OCI-LY3 (cell line): ENCODE data around the gene ARID5B.

Source experiments
- H2AFZ ChIP-seq: fragments of 200-600, 300-600 bp; shearing (Covaris generic); 2 replicates; pipeline ENCODE4 v1.6.0; 2014; ENCODE audit warnings: antibody characterized with exemption, low read depth, low read length
- H3K27ac ChIP-seq: fragments of 200-600, 300-600 bp; sonication (generic); 2 replicates; pipeline ENCODE4 v1.5.1; 2014; ENCODE audit warnings: mild to moderate bottlenecking, low read length, moderate library complexity, mixed read lengths
- H3K27me3 ChIP-seq: fragments of 200-600, 300-600 bp; sonication (generic); 2 replicates; pipeline ENCODE4 v1.6.1; 2014; ENCODE audit warnings: low read depth, low read length, mixed read lengths
- H3K36me3 ChIP-seq: fragments of 200-600, 300-600 bp; sonication (generic); replicated peaks from 2 replicates; pipeline ENCODE3; 2014; ENCODE audit warnings: low read depth, low read length, mixed read lengths
- H3K4me1 ChIP-seq: fragments of 300-600, 200-600 bp; sonication (generic); 2 replicates; pipeline ENCODE4 v1.6.1; 2014; ENCODE audit warnings: low read length, mixed read lengths
- H3K4me2 ChIP-seq: fragments of 200-600, 300-600 bp; sonication (generic); 2 replicates; pipeline ENCODE4 v1.6.1; 2014; ENCODE audit warnings: low read length, mixed read lengths
- H3K4me3 ChIP-seq: fragments of 300-600, 200-600 bp; sonication (generic); 2 replicates; pipeline ENCODE4 v1.5.1; 2014; ENCODE audit warnings: antibody characterized with exemption, mild to moderate bottlenecking, low read length, moderate library complexity
- H3K79me2 ChIP-seq: fragments of 300-600, 200-600 bp; shearing (Covaris generic); 2 replicates; pipeline ENCODE4 v1.6.1; 2014; ENCODE audit warnings: mild to moderate bottlenecking, low read length, mixed read lengths
- H3K9ac ChIP-seq: fragments of 300-600, 200-600 bp; shearing (Covaris generic); 2 replicates; pipeline ENCODE4 v1.6.0; 2014; ENCODE audit warnings: mild to moderate bottlenecking, low read length, moderate library complexity
- H3K9me3 ChIP-seq: fragments of 200-600, 300-600 bp; shearing (Covaris generic); 2 replicates; pipeline ENCODE4 v1.6.1; 2014; ENCODE audit warnings: low read length, mixed read lengths; ENCODE audit not compliant: insufficient read depth
- H4K20me1 ChIP-seq: fragments of 200-600, 300-600 bp; sonication (generic); 2 replicates; pipeline ENCODE4 v1.6.1; 2016; ENCODE audit warnings: low read length, mixed read lengths; ENCODE audit not compliant: insufficient read depth
- CTCF ChIP-seq: fragments of 200-600, 300-600 bp; sonication (generic); IDR thresholded peaks from 2 replicates; pipeline ENCODE4 v1.5.1; 2014; ENCODE audit warnings: antibody characterized with exemption, low read length, low read depth
- EZH2phosphoT487 ChIP-seq: fragments of 200-600 bp; shearing (Covaris generic); IDR thresholded peaks from 2 replicates; pipeline ENCODE4 v1.6.1; 2018; ENCODE audit warnings: antibody characterized with exemption, mixed run types, low read depth

ARID5B gene

GRCh38 chr10:61903221-61903927 is 1.9 kb downstream of the ARID5B start:
- TF ChIP-seq CTCF, result peak; percentile 24; the same call in 1 of the 2 replicates
- TF ChIP-seq EZH2phosphoT487, result no peak
- Histone ChIP-seq H3K4me2 (peak overlapping the region; percentile 99), H3K79me2 (peaks cover 19% of the 10 kb centered on the region), H2AFZ (no peak overlapping the region; the same call in 1 of the 2 replicates), H3K9me3 (no peaks in the 10 kb centered on the region), H3K4me1 (peaks cover 22% of the 10 kb centered on the region), H4K20me1 (no peaks in the 10 kb centered on the region), H3K9ac (peak overlapping the region; percentile 95), H3K27ac (peak overlapping the region; percentile 93), H3K4me3 (peak overlapping the region; percentile 96), H3K27me3 (no peaks in the 10 kb centered on the region), H3K36me3 (no peaks in the 10 kb centered on the region)

- peak overlapping the region; percentile 96 for H3K4me3 ChIP-seq
- no peaks in the 10 kb centered on the region for H3K9me3 ChIP-seq
- peak overlapping the region; percentile 99 for H3K4me2 ChIP-seq
- no peaks in the 10 kb centered on the region for H3K27me3 ChIP-seq
- peak overlapping the region; percentile 93 for H3K27ac ChIP-seq
- H3K79me2 ChIP-seq, result peaks cover 19% of the 10 kb centered on the region
- no peak for TF ChIP-seq CTCF
- no peak for TF ChIP-seq EZH2phosphoT487
- H3K9ac ChIP-seq, result peak overlapping the region; percentile 95
- H4K20me1 ChIP-seq, result no peaks in the 10 kb centered on the region
- H3K36me3 ChIP-seq, result no peaks in the 10 kb centered on the region
- H2AFZ ChIP-seq, result peak overlapping the region; percentile 15; the same call in 1 of the 2 replicates
- peaks cover 17% of the 10 kb centered on the region for H3K4me1 ChIP-seq
Observed at GRCh38 chr10:61903928-61904344, 2.4 kb downstream of the ARID5B start.

- H2AFZ ChIP-seq, result no peak overlapping the region
- H4K20me1 ChIP-seq, result no peaks in the 10 kb centered on the region
- H3K4me3 ChIP-seq, result peak overlapping the region; percentile 96
- no peaks in the 10 kb centered on the region for H3K27me3 ChIP-seq
- no peaks in the 10 kb centered on the region for H3K9me3 ChIP-seq
- peak overlapping the region; percentile 99 for H3K4me2 ChIP-seq
- peak overlapping the region; percentile 95 for H3K9ac ChIP-seq
- H3K4me1 ChIP-seq, result peaks cover 17% of the 10 kb centered on the region
- peaks cover 19% of the 10 kb centered on the region for H3K79me2 ChIP-seq
- TF ChIP-seq EZH2phosphoT487, result no peak
- peak; percentile 27 for TF ChIP-seq CTCF
- H3K27ac ChIP-seq, result peak overlapping the region; percentile 93
- no peaks in the 10 kb centered on the region for H3K36me3 ChIP-seq
Observed at GRCh38 chr10:61904733-61905725, 3.5 kb downstream of the ARID5B start.
